DMS79 treated with DMSO at 0.1 percent for 48 hours (cell line): ENCODE measurements around the gene PAN2.
A peak's percentile ranks its signal among the peaks of the same experiment; 100 is the strongest.
"Not testable (repeated sequence)": the region's sequence is repeated elsewhere in the genome, so short reads cannot be mapped to it uniquely, and the experiment has no call there.

Source experiments
- DNase-seq: peaks from one replicate; lab custom pipeline; 2025; lab: John Stamatoyannopoulos, UW

Gene PAN2

GRCh38 chr12:56346675-56347074, 12.9 kb upstream of the PAN2 start:
- DNase-seq, result no peak

DNA sequence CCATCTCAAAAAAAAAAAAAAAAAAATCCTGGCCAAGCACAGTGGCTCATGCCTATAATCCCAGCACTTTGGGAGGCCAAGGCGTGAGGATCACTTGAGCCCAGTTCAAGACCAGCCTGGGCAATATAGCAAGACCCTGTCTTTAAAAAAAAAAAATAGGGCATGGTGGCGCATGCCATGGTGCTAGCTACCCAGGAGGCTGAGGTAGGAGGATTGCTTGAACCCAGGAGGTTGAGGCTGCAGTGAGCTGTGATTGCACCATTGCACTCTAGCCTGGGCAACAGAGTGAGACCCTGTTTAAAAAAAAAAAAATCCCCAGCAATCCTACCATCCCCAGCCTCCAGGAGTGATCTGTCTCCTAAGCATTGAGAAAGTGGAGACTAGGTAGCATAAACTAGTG, 8.5 kb upstream of the PAN2 start:
- not testable (repeated sequence) for DNase-seq

- DNase-seq, result no peak
These were observed 7.8 kb upstream of the PAN2 start for GRCh38 chr12:56341616-56342015.

- no peak for DNase-seq
These were observed 5.3 kb upstream of the PAN2 start for GRCh38 chr12:56339158-56339422.

- DNase-seq, result no peak
These were observed 4.7 kb upstream of the PAN2 start, which contains the start of gene IL23A for GRCh38 chr12:56338308-56339157. Gene IL23A, plus strand, starts transcription at chr12:56338884. Its CDS starts 161 bp downstream, at chr12:56339045.

GRCh38 chr12:56337753-56338251, 4.0 kb upstream of the PAN2 start:
- DNase-seq, result no peak

DNA sequence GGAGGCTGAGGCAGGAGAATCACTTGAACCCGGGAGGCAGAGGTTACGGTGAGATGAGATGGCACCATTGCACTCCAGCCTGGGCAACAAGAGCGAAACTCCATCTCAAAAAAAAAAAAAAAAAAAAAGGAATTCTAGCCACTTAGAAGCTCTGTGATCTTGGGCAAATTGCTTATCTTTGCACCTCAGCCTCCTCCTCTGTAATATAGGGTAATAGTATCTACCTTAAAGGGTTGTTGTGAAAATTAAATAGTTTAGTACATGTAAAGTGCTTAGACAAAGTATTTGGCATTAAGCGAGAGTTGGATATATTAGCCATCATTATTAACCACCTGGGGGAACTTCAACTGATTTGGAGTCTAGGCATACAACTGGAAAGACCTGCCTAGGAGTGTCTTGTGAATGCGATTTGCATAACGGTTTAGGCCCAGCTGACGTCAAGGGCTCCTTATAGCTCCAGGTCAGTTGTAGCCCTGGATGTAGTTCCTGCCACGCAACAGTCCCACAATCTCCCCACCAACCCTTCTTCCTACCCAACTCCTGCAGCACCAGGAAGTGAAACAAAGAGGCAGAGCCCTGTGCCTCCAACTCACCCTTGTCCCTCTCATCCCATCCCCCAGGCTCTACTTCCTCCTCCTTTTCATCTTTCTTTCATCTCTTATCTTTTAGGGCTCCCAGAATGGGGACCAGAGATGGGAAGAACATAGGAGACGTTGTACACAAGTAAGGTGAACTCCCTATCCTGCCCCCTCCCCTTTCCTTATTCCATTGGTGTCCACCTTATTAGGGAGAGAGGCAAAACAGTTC, 2.8 kb upstream of the PAN2 start:
- DNase-seq, result no peak

- DNase-seq, result not testable (repeated sequence)
These were observed 1.7 kb upstream of the PAN2 start for GRCh38 chr12:56335527-56335926.

DNA sequence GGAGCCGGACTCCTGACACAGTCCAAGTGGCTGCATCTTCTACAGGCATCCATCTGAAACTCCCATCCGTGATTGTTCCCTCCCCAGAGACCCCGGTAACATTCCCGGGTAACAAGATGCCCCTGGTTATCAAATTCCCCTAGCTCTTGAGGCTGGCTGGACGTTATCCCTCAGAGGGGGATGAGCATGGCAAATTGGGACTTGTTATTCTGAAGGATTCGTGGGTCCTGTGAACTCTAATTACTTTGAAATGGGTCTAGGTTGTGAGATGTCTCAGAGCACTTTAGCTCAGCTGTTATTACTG, 642 bp upstream of the PAN2 start:
- DNase-seq, result no peak

- no peak for DNase-seq
These were observed 562 bp downstream of the PAN2 start for GRCh38 chr12:56333197-56333678.

- DNase-seq, result no peak
These were observed 1.1 kb downstream of the PAN2 start for GRCh38 chr12:56332512-56333196.

DNA sequence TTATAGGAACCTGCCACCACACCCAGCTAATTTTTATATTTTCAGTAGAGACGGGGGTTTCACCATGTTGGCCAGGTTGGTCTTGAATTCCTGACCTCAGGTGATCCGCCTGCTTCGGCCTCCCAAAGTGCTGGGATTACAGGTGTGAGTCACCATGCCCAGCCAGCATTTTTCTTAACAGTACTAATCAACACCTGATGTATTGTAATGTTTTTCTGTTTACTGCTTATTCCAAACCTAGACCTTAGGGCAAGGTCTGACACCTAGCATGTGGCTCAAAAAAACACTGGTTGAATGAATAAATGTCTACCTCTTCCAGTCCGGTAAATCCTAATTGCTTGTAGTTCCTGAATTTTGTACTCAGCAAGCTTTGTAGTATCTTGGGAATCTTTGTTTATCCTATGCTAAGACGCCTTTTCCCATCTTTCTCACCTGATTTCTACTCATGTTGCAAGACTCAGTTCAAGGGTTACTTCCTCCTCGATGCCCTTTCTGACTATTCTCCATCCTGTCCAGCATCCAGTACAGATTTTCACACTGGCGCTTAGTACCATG, 2.8 kb downstream of the PAN2 start:
- no peak for DNase-seq

DNA sequence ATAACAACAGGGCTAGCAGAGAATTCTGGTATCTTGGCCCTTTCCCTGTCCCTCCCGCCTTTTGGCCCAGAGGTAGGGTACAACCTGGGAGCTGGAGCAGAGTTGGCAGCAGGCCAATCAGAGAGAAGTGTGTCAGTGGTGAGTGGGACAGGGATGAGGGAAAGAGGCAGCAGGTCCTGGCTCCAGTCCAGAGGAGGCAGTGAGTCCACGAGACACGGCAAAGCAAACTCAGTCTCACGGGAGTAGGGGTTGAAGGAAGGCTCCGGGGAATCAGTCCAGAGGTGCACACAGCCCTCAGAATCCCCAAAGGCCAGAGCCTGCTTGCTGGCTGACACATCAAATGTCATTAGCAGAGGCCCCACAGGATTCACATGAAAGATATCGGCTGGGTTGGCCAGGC, 7.3 kb downstream of the PAN2 start:
- DNase-seq, result no peak

GRCh38 chr12:56326126-56326525, 7.7 kb downstream of the PAN2 start:
- DNase-seq, result no peak

- DNase-seq, result no peak
These were observed 9.6 kb downstream of the PAN2 start for GRCh38 chr12:56324206-56324605.

DNA sequence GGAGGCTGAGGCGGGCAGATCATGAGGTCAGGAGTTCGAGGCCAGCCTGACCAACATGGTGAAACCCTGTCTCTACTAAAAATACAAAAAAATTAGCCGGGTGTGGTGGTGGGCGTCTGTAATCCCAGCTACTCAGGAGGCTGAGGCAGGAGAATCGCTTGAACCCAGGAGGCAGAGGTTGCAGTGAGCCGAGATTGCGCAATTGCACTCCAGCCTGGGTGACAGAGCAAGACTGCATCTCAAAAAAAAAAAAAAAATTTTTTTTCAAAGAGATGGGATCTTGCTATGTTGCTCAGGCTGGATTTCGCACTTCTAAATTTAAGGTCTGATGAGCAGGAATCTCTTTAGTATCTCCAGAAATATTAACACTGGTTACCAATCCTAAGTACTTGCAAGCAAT, 12.2 kb downstream of the PAN2 start:
- DNase-seq, result not testable (repeated sequence)

DNA sequence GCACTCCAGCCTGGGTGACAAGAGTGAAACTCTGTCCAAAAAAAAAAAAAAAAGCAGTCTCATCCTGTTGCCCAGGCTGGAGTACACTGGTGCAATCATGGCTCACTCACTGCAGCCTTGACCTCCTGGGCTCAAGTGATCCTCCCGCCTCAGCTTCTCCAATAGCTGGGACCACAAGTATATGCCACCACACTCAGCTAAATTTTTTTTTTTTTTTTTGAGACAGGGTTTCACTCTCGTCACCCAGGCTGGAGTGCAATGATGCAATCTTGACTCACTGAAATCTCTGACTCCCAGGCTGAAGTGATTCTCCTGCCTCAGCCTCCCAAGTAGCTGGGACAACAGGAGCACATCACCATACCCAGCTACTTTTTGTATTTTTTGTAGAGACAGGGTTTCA, 12.8 kb downstream of the PAN2 start:
- DNase-seq, result no peak

DNA sequence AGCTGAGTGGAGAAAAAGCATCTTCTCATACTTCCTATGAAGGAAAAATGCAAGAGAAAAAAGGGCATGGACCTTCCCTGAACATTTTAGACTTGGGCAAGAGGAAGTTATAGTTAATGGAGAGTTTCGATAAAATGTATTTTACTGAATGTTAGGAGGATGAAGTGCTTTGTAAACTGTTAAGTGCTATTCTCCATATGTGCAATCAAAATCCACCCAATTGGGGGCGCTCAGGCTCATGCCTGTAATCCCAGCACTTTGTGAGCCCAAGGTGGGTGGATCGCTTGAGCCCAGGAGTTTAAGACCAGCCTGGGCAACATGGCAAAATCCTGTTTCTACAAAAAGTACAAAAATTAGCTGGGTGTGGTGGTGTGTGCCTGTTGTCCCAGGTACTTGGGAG, 16.1 kb downstream of the PAN2 start:
- DNase-seq, result no peak

GRCh38 chr12:56315622-56316473, 18.0 kb downstream of the PAN2 start, which contains the start of gene CNPY2:
Gene CNPY2, minus strand, starts transcription at chr12:56315988. Its CDS starts 771 bp downstream, at chr12:56315217.
- peak; percentile 84 for DNase-seq

DNA sequence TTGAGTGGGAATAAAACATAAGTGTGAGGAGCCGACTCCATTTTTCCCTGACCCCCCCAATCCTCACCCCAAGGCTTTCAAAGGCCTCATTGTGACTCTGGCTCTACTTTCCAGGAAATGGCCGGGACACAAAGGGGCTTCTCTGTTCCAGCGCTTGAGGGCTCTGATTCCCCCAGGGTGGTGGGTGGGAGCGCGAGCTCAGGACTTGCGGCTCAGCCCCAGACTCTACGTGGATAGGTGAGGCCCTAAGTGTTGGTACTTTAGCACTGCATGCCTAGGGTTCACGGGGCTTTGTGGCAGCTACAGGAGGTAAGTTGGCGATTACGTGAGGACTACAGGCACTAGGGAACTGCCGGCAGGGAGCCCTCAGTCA, 18.6 kb downstream of the PAN2 start:
- DNase-seq, result no peak

DNA sequence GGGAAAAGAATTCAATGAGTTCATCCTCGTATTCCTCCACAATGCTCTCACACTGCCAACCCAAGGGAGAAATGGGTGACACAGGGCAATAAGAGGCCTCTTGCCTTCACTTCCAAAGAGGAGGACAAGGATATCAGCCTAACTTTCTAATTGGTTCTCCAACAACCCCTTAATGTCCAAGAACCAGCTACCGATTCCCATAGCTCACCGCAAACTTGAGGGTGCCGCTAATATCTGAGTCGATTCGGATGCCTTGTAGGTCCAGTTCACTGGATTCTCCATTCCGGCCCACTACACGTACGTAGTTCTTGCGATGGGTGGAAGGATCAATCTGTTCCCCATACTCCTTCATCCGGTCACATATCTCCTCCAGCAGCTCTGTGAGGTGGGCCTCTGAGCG, 22.8 kb downstream of the PAN2 start:
- DNase-seq, result no peak
